Common myeloid progenitor, CD34-positive (primary cell): Measurements from ENCODE around the gene PROX2.

Source experiments
- CTCF ChIA-PET: fragments of 350-600 bp; sonication (Branson Sonifier 250); formaldehyde crosslinking; loops from one replicate; lab custom pipeline; 2021; ENCODE audit warnings: antibody characterized with exemption; lab: Charles Lee
- POLR2A ChIA-PET: fragments of 350-600 bp; sonication (Branson Sonifier 250); formaldehyde crosslinking; loops from one replicate; lab custom pipeline; 2021; ENCODE audit warnings: antibody characterized with exemption; lab: Charles Lee
- DNase-seq, 3 donors: peaks; one replicate each; pipeline versions ENCODE4 v3.0.0 to v3.0.0-alpha.2; 2013
- H3K27ac ChIP-seq, 2 experiments: 1 replicate in 1 of 2; 2 replicates in 1 of 2; pipeline ENCODE4 v1.7.0; 2013; ENCODE audit warnings: inconsistent platforms in 2 of 2, low read length in 2 of 2, mild to moderate bottlenecking in 2 of 2, low read depth in 1 of 2, moderate library complexity in 1 of 2; ENCODE audit not compliant: severe bottlenecking in 2 of 2, insufficient read depth in 1 of 2, poor library complexity in 1 of 2
- H3K27me3 ChIP-seq, 5 experiments: replicated peaks in 2 of 5; 1 replicate in 3 of 5; 2 replicates in 2 of 5; pipeline versions ENCODE4 v1.6.1 to v1.7.0; 2013; ENCODE audit warnings: low read length in 4 of 5, mild to moderate bottlenecking in 2 of 5, moderate library complexity in 2 of 5, inconsistent platforms in 1 of 5; ENCODE audit not compliant: insufficient read depth in 5 of 5, control insufficient read depth in 4 of 5
- H3K36me3 ChIP-seq, 4 experiments: 1 replicate in 2 of 4; 2 replicates in 2 of 4; pipeline versions ENCODE4 v1.6.1 to v1.7.0; 2013; ENCODE audit warnings: low read length in 3 of 4, control low read depth in 1 of 4, mild to moderate bottlenecking in 1 of 4; ENCODE audit not compliant: control insufficient read depth in 4 of 4, insufficient read depth in 4 of 4
- H3K4me1 ChIP-seq, 4 experiments: 1 replicate in 3 of 4; 2 replicates in 1 of 4; pipeline versions ENCODE4 v1.6.1 to v1.7.1; 2013; ENCODE audit warnings: low read length in 3 of 4, mild to moderate bottlenecking in 3 of 4, control low read depth in 1 of 4, inconsistent platforms in 1 of 4, moderate library complexity in 1 of 4; ENCODE audit not compliant: control insufficient read depth in 4 of 4, insufficient read depth in 4 of 4; ENCODE audit errors: control extremely low read depth in 1 of 4
- H3K4me3 ChIP-seq, 7 experiments: 1 replicate in 4 of 7; 2 replicates in 3 of 7; pipeline versions ENCODE4 v1.5.1 to v1.7.0; 2013; ENCODE audit warnings: mild to moderate bottlenecking in 7 of 7, low read length in 6 of 7, moderate library complexity in 6 of 7, inconsistent platforms in 2 of 7, low read depth in 2 of 7, control low read depth in 1 of 7; ENCODE audit not compliant: insufficient read depth in 4 of 7, control insufficient read depth in 1 of 7; ENCODE audit errors: extremely low read depth in 1 of 7
- H3K9me3 ChIP-seq, 5 experiments: 1 replicate in 4 of 5; 2 replicates in 1 of 5; pipeline versions ENCODE4 v1.6.1 to v1.7.1; 2013; ENCODE audit warnings: low read length in 4 of 5, mild to moderate bottlenecking in 2 of 5, inconsistent platforms in 1 of 5, low read depth in 1 of 5, moderate library complexity in 1 of 5; ENCODE audit not compliant: control insufficient read depth in 4 of 5, insufficient read depth in 2 of 5; ENCODE audit errors: control extremely low read depth in 1 of 5
- WGBS: methylation state at CpG from one replicate; pipeline ENCODE4 v1.1.5; 2013; ENCODE audit not compliant: insufficient coverage; 5-methylcytosine and 5-hydroxymethylcytosine counted together

Gene PROX2

DNA sequence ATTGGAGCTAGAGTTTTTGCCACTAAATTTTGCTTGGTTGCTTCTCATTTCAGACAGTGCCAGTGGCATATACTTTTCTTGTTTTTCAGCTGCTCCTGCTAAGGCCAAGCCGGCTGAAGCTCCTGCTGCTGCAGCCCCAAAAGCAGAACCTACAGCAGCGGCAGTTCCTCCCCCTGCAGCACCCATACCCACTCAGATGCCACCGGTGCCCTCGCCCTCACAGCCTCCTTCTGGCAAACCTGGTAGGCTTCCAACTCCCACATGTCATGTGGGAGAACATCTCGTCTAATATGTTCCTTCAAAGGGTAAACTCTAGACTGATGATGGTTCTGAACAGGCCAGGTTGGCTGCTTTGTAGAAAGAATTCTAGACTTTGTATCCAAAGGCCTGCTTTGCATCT lies 16.8 kb upstream of the PROX2 start:
- POLR2A ChIA-PET = interaction anchor here (1.0 to 1.8 kb wide), 3 partner anchors 10 to 16 kb away, joined by 3 to 6 read pairs (median 6); partner anchors contain the start of gene PROX2
- peaks cover 30 to 86% (median 58%) of the 10 kb centered on the region in 4 experiments for H3K36me3 ChIP-seq

DNA sequence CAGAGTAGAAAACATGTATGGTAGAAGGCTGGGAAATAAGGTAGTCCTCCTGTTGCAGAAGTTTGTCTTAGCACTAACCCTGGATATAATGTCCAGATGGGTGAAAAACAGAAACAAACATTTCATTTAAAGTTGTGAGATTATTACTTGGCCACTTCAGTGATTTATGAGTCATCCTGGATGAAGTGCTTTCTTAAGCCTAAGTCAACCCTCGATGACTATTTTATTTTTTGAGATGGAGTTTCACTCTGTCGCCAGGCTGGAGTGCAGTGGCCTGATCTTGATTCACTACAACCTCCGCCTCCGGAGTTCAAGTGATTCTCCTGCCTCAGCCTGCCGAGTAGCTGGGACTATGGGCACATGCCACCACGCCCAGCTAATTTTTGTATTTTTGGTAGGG lies 15.9 kb upstream of the PROX2 start:
- 94% methylated on average over 6 of the region's 6 CpGs for WGBS
- peaks cover 24 to 77% (median 50%) of the 10 kb centered on the region in 4 experiments for H3K36me3 ChIP-seq
- POLR2A ChIA-PET = no interaction called here
- no peaks in the 10 kb centered on the region for H3K27me3 ChIP-seq
- CTCF ChIA-PET = interaction anchor here (1.2 to 16.7 kb wide), 8 partner anchors 9 to 197 kb away, joined by 4 to 281 read pairs (median 12); partner anchors contain the start of genes DLST and PROX2
- no peak overlapping the region for H3K27ac ChIP-seq
- no peak overlapping the region for H3K4me3 ChIP-seq
- DNase-seq = no peak
- peaks cover 0 to 41% (median 30%) of the 10 kb centered on the region in 4 experiments for H3K4me1 ChIP-seq
- no peaks in the 10 kb centered on the region for H3K9me3 ChIP-seq

More for the DNA sequence above, 16.8 kb upstream of the PROX2 start:
- Histone ChIP-seq H3K27ac (no peak overlapping the region), H3K9me3 (no peaks in the 10 kb centered on the region), H3K4me1 (peaks cover 0 to 38% (median 30%) of the 10 kb centered on the region in 4 experiments), H3K4me3 (no peak overlapping the region), H3K27me3 (no peaks in the 10 kb centered on the region)
- 20% methylated on average over 5 of the region's 5 CpGs for WGBS
- CTCF ChIA-PET = interaction anchor here (1.0 to 16.7 kb wide), 11 partner anchors 9 to 196 kb away, joined by 3 to 281 read pairs (median 10); partner anchors contain the start of genes DLST and PROX2
- DNase-seq = peak in 2 of 3 donors; percentile 46 to 58

DNA sequence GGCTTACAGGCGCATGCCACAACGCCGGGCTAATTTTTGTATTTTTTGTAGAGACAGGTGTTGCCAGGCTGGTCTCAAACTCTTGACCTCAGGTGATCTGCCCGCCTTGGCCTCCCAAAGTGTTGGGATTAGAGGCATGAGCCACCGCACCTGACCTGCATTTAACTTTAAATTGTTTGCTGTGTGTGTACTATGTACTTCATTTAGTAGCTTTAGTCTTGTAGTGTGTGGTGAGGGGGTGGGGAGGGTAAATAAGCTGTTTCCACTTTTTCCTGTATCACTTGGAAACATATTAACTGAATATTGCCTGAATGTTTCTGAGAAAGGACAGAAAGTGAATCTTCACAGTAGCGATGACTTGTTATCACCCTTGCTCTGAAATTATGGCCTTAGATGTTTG lies 14.3 kb upstream of the PROX2 start:
- Histone ChIP-seq H3K9me3 (no peaks in the 10 kb centered on the region), H3K4me3 (no peak overlapping the region), H3K4me1 (peaks cover 0 to 41% (median 30%) of the 10 kb centered on the region in 4 experiments), H3K27me3 (no peaks in the 10 kb centered on the region), H3K36me3 (peaks cover 14 to 72% (median 45%) of the 10 kb centered on the region in 4 experiments), H3K27ac (no peak overlapping the region)
- 100% methylated on average over 4 of the region's 6 CpGs for WGBS
- no peak for DNase-seq
- CTCF ChIA-PET = interaction anchor here (2.5 to 16.7 kb wide), 5 partner anchors 10 to 32 kb away, joined by 9 to 281 read pairs (median 144); partner anchors contain the start of genes DLST and PROX2
- POLR2A ChIA-PET = no interaction called here

DNA sequence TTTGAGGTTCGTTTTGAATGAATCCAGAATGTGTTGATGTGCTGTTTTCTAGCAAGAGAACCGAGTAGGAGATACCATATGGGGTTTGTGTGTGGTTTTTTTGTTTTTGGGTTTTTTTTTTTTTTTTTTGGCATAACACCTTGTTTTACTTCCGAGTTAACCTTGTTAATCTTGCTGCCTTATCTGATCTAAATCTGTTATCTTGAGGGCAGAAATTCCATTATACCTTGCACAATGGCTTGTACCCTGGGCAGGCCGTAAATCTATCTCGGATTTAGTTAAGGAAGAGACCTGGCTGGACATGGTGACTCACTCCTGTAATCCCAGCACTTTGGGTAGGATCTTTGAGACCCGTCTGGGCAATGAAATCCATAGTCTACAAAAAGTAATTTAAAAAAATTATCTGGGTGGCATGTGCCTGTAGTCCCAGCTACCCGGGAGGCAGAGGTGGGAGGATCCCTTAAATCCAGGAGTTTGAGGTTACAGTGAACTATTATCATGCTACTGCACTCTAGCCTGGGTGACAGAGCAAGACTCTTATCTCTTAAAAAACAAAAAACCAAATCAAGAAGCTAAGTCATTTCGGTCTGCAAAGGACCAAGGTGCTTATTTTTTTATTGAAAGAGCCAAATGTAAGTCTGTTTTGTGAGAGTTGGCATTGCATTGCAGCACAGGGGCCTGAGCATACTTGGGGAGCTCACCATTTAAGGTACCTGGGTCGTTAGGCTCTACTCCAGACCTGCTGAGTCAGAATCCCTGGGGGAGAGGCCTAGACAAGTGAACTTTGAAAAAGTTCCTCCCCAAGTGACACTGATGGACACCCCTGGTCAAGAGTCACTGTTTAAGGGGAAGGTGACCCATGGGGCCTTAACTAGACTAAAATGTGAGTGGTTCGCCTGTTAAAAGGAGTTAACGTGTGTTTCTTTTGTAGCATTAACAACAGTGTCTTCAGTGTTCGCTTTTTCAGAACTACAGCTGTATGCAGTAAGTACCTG lies 12.5 kb upstream of the PROX2 start:
- WGBS = 73% methylated on average over 11 of the region's 12 CpGs
- Histone ChIP-seq H3K27ac (no peak overlapping the region), H3K4me1 (peaks cover 2 to 42% (median 26%) of the 10 kb centered on the region in 4 experiments), H3K36me3 (peaks cover 12 to 65% (median 35%) of the 10 kb centered on the region in 4 experiments), H3K4me3 (no peak overlapping the region), H3K27me3 (no peaks in the 10 kb centered on the region), H3K9me3 (no peaks in the 10 kb centered on the region)
- DNase-seq = peak; percentile 52 to 72 (median 53)
- CTCF ChIA-PET = interaction anchor here (1.2 to 16.7 kb wide), 7 partner anchors 9 to 30 kb away, joined by 3 to 281 read pairs (median 9); partner anchors contain the start of genes DLST and PROX2
- POLR2A ChIA-PET = no interaction called here

DNA sequence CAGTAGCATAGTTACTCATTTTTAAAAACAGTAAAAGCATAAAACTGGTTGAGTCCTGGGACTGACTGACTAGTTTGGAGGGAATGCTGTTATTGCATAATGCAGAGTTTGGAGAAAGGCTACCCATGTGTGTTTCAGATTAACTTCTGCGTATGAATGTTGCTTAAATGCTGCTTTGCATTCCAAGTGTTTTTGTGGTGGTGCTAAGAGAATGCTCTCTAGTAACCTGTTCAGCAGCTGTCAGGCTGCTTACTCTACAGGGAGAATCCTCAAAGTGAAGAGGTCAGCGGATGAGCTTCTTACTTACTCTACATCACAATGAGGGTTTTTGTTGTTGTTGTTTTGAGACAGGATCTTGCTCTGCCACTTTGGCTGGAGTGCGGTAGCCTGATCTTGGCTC lies 10.1 kb upstream of the PROX2 start:
- POLR2A ChIA-PET = no interaction called here
- H3K27ac ChIP-seq = no peak overlapping the region

DNA sequence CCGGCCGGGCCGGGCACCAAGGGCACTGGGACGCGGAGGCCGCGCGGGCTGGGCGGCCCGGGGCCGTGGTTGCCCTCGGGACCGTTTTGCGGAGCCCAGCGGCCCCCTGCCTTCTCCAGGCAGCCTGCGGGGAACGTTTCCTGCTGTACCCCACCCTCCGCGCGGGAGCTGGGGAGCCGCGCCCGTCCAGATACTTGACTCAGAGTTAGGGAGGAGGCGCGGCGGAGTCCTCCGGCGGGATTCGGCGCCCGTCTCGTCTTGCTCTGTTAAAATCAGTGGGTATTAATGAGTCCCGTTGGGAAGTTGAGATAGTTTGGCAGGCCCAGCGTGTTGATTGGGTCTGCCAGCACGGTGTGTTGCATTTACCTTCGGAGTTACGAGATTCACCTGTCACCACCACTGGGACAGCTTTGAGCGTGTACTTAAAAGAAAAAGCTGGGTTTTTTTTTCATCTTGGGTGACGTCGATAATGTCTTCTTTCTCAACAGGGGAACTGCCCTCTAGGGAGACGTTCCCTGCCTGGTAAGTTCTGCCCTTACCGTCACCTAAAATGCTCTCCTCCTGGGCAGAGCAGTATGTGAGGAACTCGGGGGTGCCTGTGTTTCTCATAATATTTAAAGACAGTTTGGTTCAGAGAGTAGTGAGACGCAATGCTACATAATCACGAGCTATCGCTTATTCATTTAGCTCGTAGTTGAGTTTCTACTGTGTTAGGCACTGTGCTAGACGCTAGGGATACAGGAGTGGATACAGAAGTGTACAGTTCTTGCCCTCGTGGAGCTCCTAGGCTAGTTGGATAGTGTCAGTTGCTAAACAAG lies 6.4 kb upstream of the PROX2 start:
- 4% methylated on average over 39 of the region's 49 CpGs for WGBS
- Histone ChIP-seq H3K4me1 (peaks cover 14 to 35% (median 30%) of the 10 kb centered on the region in 4 experiments), H3K27me3 (no peaks in the 10 kb centered on the region), H3K36me3 (peaks cover 0 to 17% (median 10%) of the 10 kb centered on the region in 4 experiments), H3K9me3 (no peaks in the 10 kb centered on the region), H3K27ac (peak overlapping the region; percentile 86 to 88), H3K4me3 (peak overlapping the region; percentile 83 to 99 (median 96))
- ChIA-PET CTCF (interaction anchor here (1.0 to 20.7 kb wide), 8 partner anchors 10 to 206 kb away, joined by 3 to 434 read pairs (median 7); no protein-coding TSS in a partner anchor), POLR2A (interaction anchor here (0.6 to 1.0 kb wide), 2 partner anchors 11 to 35 kb away, joined by 3 to 6 read pairs; no protein-coding TSS in a partner anchor)
- peak; percentile 56 to 76 (median 69) for DNase-seq

More for the DNA sequence above, 10.1 kb upstream of the PROX2 start:
- peaks cover 4 to 41% (median 22%) of the 10 kb centered on the region in 4 experiments for H3K36me3 ChIP-seq
- no peak overlapping the region for H3K4me3 ChIP-seq
- WGBS = 100% methylated on average over 1 of the region's 3 CpGs
- H3K27me3 ChIP-seq = no peaks in the 10 kb centered on the region
- H3K4me1 ChIP-seq = peaks cover 12 to 39% (median 25%) of the 10 kb centered on the region in 4 experiments
- no peak for DNase-seq
- H3K9me3 ChIP-seq = no peaks in the 10 kb centered on the region
- CTCF ChIA-PET = interaction anchor here (0.9 to 20.7 kb wide), 4 partner anchors 9 to 26 kb away, joined by 3 to 434 read pairs (median 8); no protein-coding TSS in a partner anchor
